Nephron progenitor cell (in vitro differentiated cells): ENCODE data around the gene ATP11A.

ENCODE experiments used
- DNase-seq: peaks from one replicate; pipeline ENCODE4 v3.0.0; 2021
- H3K27ac Mint-ChIP-seq: 2 replicates; pipeline ENCODE4 v1.8.0; 2021; ENCODE audit warnings: mild to moderate bottlenecking, moderate library complexity, mixed read lengths
- H3K27me3 Mint-ChIP-seq: 2 replicates; pipeline ENCODE4 v1.8.0; 2021; ENCODE audit warnings: mild to moderate bottlenecking, low read depth, mixed read lengths; ENCODE audit not compliant: poor library complexity
- H3K36me3 Mint-ChIP-seq: 2 replicates; pipeline ENCODE4 v1.8.0; 2021; ENCODE audit warnings: low read depth, mixed read lengths
- H3K4me1 Mint-ChIP-seq: 2 replicates; pipeline ENCODE4 v1.8.0; 2021; ENCODE audit warnings: mixed read lengths
- H3K4me3 Mint-ChIP-seq: 2 replicates; pipeline ENCODE4 v1.8.0; 2021; ENCODE audit warnings: mild to moderate bottlenecking, moderate library complexity, mixed read lengths
- H3K9me3 Mint-ChIP-seq: 2 replicates; pipeline ENCODE4 v1.8.0; 2021; ENCODE audit warnings: mild to moderate bottlenecking, moderate library complexity, mixed read lengths
- CTCF ChIP-seq: fragments of 200-600 bp; sonication (generic); IDR thresholded peaks from 2 replicates; pipeline ENCODE4 v1.5.0; 2021; ENCODE audit warnings: antibody characterized with exemption

The ATP11A gene

GRCh38 chr13:112843392-112844111 is 153.7 kb downstream of the ATP11A start:
- H3K4me3 Mint-ChIP-seq = no peak overlapping the region
- H3K36me3 Mint-ChIP-seq = peaks cover 63% of the 10 kb centered on the region
- H3K27ac Mint-ChIP-seq = peak overlapping the region; percentile 93

GRCh38 chr13:112844411-112844810 is 154.6 kb downstream of the ATP11A start:
- H3K27ac Mint-ChIP-seq = peak overlapping the region; percentile 86
- peaks cover 2% of the 10 kb centered on the region for H3K27me3 Mint-ChIP-seq
- DNase-seq = no peak
- H3K36me3 Mint-ChIP-seq = peaks cover 62% of the 10 kb centered on the region
- no peak for TF ChIP-seq CTCF
- peaks cover 10% of the 10 kb centered on the region for H3K9me3 Mint-ChIP-seq
- H3K4me3 Mint-ChIP-seq = no peak overlapping the region
- peaks cover 27% of the 10 kb centered on the region for H3K4me1 Mint-ChIP-seq

More at GRCh38 chr13:112843392-112844111, 153.7 kb downstream of the ATP11A start:
- no peak for TF ChIP-seq CTCF
- Mint-ChIP-seq H3K4me1 (peaks cover 27% of the 10 kb centered on the region), H3K9me3 (peaks cover 10% of the 10 kb centered on the region), H3K27me3 (peaks cover 2% of the 10 kb centered on the region)
- DNase-seq = no peak

GRCh38 chr13:112844879-112845278 is 155.0 kb downstream of the ATP11A start:
- H3K27me3 Mint-ChIP-seq = peaks cover 2% of the 10 kb centered on the region
- peaks cover 32% of the 10 kb centered on the region for H3K4me1 Mint-ChIP-seq
- H3K4me3 Mint-ChIP-seq = no peak overlapping the region
- peaks cover 64% of the 10 kb centered on the region for H3K36me3 Mint-ChIP-seq
- DNase-seq = no peak
- TF ChIP-seq CTCF = no peak
- no peak overlapping the region for H3K27ac Mint-ChIP-seq
- H3K9me3 Mint-ChIP-seq = peaks cover 10% of the 10 kb centered on the region

GRCh38 chr13:112845511-112846144 is 155.8 kb downstream of the ATP11A start:
- H3K4me3 Mint-ChIP-seq = no peak overlapping the region
- peaks cover 71% of the 10 kb centered on the region for H3K36me3 Mint-ChIP-seq
- DNase-seq = no peak
- H3K27ac Mint-ChIP-seq = peak overlapping the region; percentile 34
- peaks cover 2% of the 10 kb centered on the region for H3K27me3 Mint-ChIP-seq
- peaks cover 39% of the 10 kb centered on the region for H3K4me1 Mint-ChIP-seq
- peaks cover 10% of the 10 kb centered on the region for H3K9me3 Mint-ChIP-seq
- no peak for TF ChIP-seq CTCF

- no peak for DNase-seq
- Mint-ChIP-seq H3K27me3 (peaks cover 2% of the 10 kb centered on the region), H3K27ac (peak overlapping the region; percentile 34), H3K9me3 (peaks cover 10% of the 10 kb centered on the region), H3K4me3 (no peak overlapping the region), H3K4me1 (peaks cover 44% of the 10 kb centered on the region), H3K36me3 (peaks cover 80% of the 10 kb centered on the region)
- no peak for TF ChIP-seq CTCF
Measured at GRCh38 chr13:112846411-112847115, 156.7 kb downstream of the ATP11A start.
